OCI-LY7 (cell line): ENCODE results near the gene TTLL7. TPM values are rescaled to one million over a fixed set of nuclear protein-coding genes. Genes with fewer than 3 reads are reported as not detected.

Source experiments
- BruUV-seq: library from RNA; stranded (reverse); fragments of 400-500 nt; replicated peaks from 2 replicates; lab custom pipeline; 2021; lab: Mats Ljungman, UMichigan
- CTCF ChIA-PET: fragments of 300-600 bp; sonication (Branson Sonifier 250); formaldehyde crosslinking; loops from one replicate; lab custom pipeline; 2022; ENCODE audit warnings: antibody characterized with exemption; ENCODE audit not compliant: unreplicated experiment; lab: Charles Lee
- POLR2A ChIA-PET: fragments of 300-600 bp; sonication (Branson Sonifier 250); formaldehyde crosslinking; loops from one replicate; lab custom pipeline; 2022; ENCODE audit warnings: antibody characterized with exemption; lab: Charles Lee
- DNase-seq: peaks from one replicate; pipeline ENCODE4 v3.0.0-alpha.2; 2015; ENCODE audit warnings: low spot score
- H2AFZ ChIP-seq: fragments of 200-600 bp; sonication (generic), shearing (Covaris generic); 2 replicates; pipeline ENCODE4 v1.6.1; 2014; ENCODE audit warnings: mild to moderate bottlenecking, antibody characterized with exemption, low read length, moderate library complexity
- H3K27ac ChIP-seq: fragments of 200-600 bp; sonication (generic); 2 replicates; pipeline ENCODE4 v1.5.1; 2014; ENCODE audit warnings: mixed run types, low read depth, mild to moderate bottlenecking, moderate library complexity, low read length, inconsistent platforms; ENCODE audit not compliant: poor library complexity, severe bottlenecking
- H3K36me3 ChIP-seq: fragments of 200-600 bp; sonication (generic); 2 replicates; pipeline ENCODE4 v1.6.1; 2014; ENCODE audit warnings: mild to moderate bottlenecking, antibody characterized with exemption, low read length, moderate library complexity, mixed read lengths; ENCODE audit not compliant: insufficient read depth
- H3K4me1 ChIP-seq: fragments of 200-600 bp; sonication (generic); 2 replicates; pipeline ENCODE4 v1.5.1; 2014; ENCODE audit warnings: mild to moderate bottlenecking, low read length; ENCODE audit not compliant: insufficient read depth, poor library complexity, severe bottlenecking
- H3K4me2 ChIP-seq: fragments of 200-600 bp; sonication (generic); 2 replicates; pipeline ENCODE4 v1.6.1; 2014; ENCODE audit warnings: mild to moderate bottlenecking, low read length
- H3K4me3 ChIP-seq: fragments of 200-600 bp; sonication (generic); 2 replicates; pipeline ENCODE4 v1.5.1; 2014; ENCODE audit warnings: mild to moderate bottlenecking, low read depth, low read length; ENCODE audit not compliant: poor library complexity, severe bottlenecking
- H3K79me2 ChIP-seq: fragments of 200-600 bp; sonication (generic); 2 replicates; pipeline ENCODE4 v1.6.1; 2016; ENCODE audit warnings: low read depth, mild to moderate bottlenecking, low read length, moderate library complexity, mixed read lengths; ENCODE audit not compliant: insufficient read depth
- H3K9me2 ChIP-seq: fragments of 200-600 bp; sonication (generic); 2 replicates; pipeline ENCODE4 v1.6.1; 2016; ENCODE audit warnings: mild to moderate bottlenecking, low read length, mixed read lengths; ENCODE audit not compliant: insufficient read depth
- H3K9me3 ChIP-seq: fragments of 200-600 bp; sonication (generic); 2 replicates; pipeline ENCODE4 v1.6.1; 2014; ENCODE audit warnings: mild to moderate bottlenecking, mixed run types, low read length, mixed read lengths
- H4K20me1 ChIP-seq: fragments of 200-600 bp; sonication (generic); 2 replicates; pipeline ENCODE4 v1.6.1; 2014; ENCODE audit warnings: mild to moderate bottlenecking, antibody characterized with exemption, low read length, moderate library complexity, mixed read lengths; ENCODE audit not compliant: insufficient read depth
- CTCF ChIP-seq: fragments of 200-600 bp; sonication (generic); conservative IDR thresholded peaks from 2 replicates; pipeline ENCODE4 v1.5.1; 2014; ENCODE audit warnings: mild to moderate bottlenecking, antibody characterized with exemption, low read length, moderate library complexity, mixed read lengths
- EZH2phosphoT487 ChIP-seq: fragments of 200-600 bp; sonication (generic); IDR thresholded peaks from 2 replicates; pipeline ENCODE4 v1.6.1; 2018; ENCODE audit warnings: low read depth, borderline replicate concordance, mild to moderate bottlenecking, mixed run types, antibody characterized with exemption, low read length, moderate library complexity, mixed read lengths
- intact Hi-C: fragments of 100-400 bp; cut with micrococcal nuclease; formaldehyde crosslinking; loops from one replicate; pipeline ENCODE4 v1.10.0; 2022; ENCODE audit not compliant: unreplicated experiment
- total RNA-seq, 2 experiments: library from RNA; depleted of rRNA in 1 of 2; stranded (reverse); fragments of >200 nt in 1 of 2; shearing (Covaris generic) in 1 of 2; gene quantifications; 2 replicates each; pipeline ENCODE4 v1.2.3, GENCODE V29; 2014 to 2022

Gene TTLL7
- total RNA-seq, 2 experiments from 2014 or later = 0.76 to 0.88 TPM

- Histone ChIP-seq H3K9me2 (no peaks in the 10 kb centered on the region), H3K36me3 (no peaks in the 10 kb centered on the region), H3K79me2 (no peaks in the 10 kb centered on the region), H2AFZ (no peak overlapping the region), H3K4me3 (no peak overlapping the region), H3K9me3 (no peaks in the 10 kb centered on the region), H4K20me1 (no peaks in the 10 kb centered on the region), H3K4me1 (no peaks in the 10 kb centered on the region), H3K4me2 (no peak overlapping the region), H3K27ac (no peak overlapping the region)
- intact Hi-C loops = no loop called here
- TF ChIP-seq CTCF (no peak), EZH2phosphoT487 (no peak)
- DNase-seq = no peak
- ChIA-PET CTCF (no interaction called here), POLR2A (interaction anchor here (0.5 to 1.0 kb wide), 2 partner anchors 14 to 104 kb away, joined by 4 to 5 read pairs; no protein-coding TSS in a partner anchor)
- no TSS peak for BruUV-seq
These were observed 152.8 kb downstream of the TTLL7 start for GRCh38 chr1:83846138-83846537.

GRCh38 chr1:83845437-83846071, 153.4 kb downstream of the TTLL7 start:
- H4K20me1 ChIP-seq = no peaks in the 10 kb centered on the region
- BruUV-seq = no TSS peak
- no peak overlapping the region for H3K4me2 ChIP-seq
- no peak for TF ChIP-seq CTCF
- TF ChIP-seq EZH2phosphoT487 = no peak
- DNase-seq = no peak
- no peaks in the 10 kb centered on the region for H3K9me2 ChIP-seq
- H3K4me1 ChIP-seq = no peaks in the 10 kb centered on the region
- no peaks in the 10 kb centered on the region for H3K36me3 ChIP-seq
- POLR2A ChIA-PET = no interaction called here
- no peaks in the 10 kb centered on the region for H3K79me2 ChIP-seq
- CTCF ChIA-PET = no interaction called here
- H2AFZ ChIP-seq = no peak overlapping the region
- H3K27ac ChIP-seq = no peak overlapping the region
- no peaks in the 10 kb centered on the region for H3K9me3 ChIP-seq
- intact Hi-C loops = no loop called here
- H3K4me3 ChIP-seq = no peak overlapping the region

- intact Hi-C loops = no loop called here
- Histone ChIP-seq H2AFZ (no peak overlapping the region), H3K27ac (no peak overlapping the region), H3K9me3 (no peaks in the 10 kb centered on the region), H3K4me2 (no peak overlapping the region), H3K4me1 (no peaks in the 10 kb centered on the region), H3K4me3 (no peak overlapping the region), H3K36me3 (no peaks in the 10 kb centered on the region), H3K9me2 (no peaks in the 10 kb centered on the region), H3K79me2 (no peaks in the 10 kb centered on the region), H4K20me1 (no peaks in the 10 kb centered on the region)
- CTCF ChIA-PET = no interaction called here
- TF ChIP-seq CTCF = no peak
- no peak for TF ChIP-seq EZH2phosphoT487
- POLR2A ChIA-PET = no interaction called here
- no peak for DNase-seq
- no TSS peak for BruUV-seq
These were observed 154.4 kb downstream of the TTLL7 start for GRCh38 chr1:83844546-83844945.
